IMR-90 (cell line): ENCODE measurements around the gene SERP2. TPM values are rescaled to one million over a fixed set of nuclear protein-coding genes. Genes with fewer than 3 reads are reported as not detected.

Experiments used
- ATAC-seq: fragments of 200-7000 bp; cut with Tn5 transposase; 2 replicates; pipeline ENCODE4 v1.9.1; 2020; ENCODE audit warnings: low read depth, mild to moderate bottlenecking, moderate library complexity
- BruUV-seq: library from RNA; stranded (reverse); fragments of 400-500 nt; replicated peaks from 2 replicates; lab custom pipeline; 2021; lab: Mats Ljungman, UMichigan
- CTCF ChIA-PET: fragments of 300-600 bp; formaldehyde crosslinking; extraction: SDS; loops from one replicate; lab custom pipeline; 2021; ENCODE audit warnings: antibody characterized with exemption; lab: Yijun Ruan, JAX
- POLR2A ChIA-PET: fragments of 300-600 bp; sonication (Branson Sonifier 250); formaldehyde crosslinking; loops from one replicate; lab custom pipeline; 2022; ENCODE audit warnings: antibody characterized with exemption; ENCODE audit not compliant: unreplicated experiment; lab: Charles Lee
- DNase-seq: peaks from one replicate; pipeline ENCODE4 v3.0.0; 2013
- H2AFZ ChIP-seq: replicated peaks from 2 replicates; pipeline ENCODE3; 2013; ENCODE audit warnings: low read length, mild to moderate bottlenecking; ENCODE audit not compliant: poor library complexity
- H2AK5ac ChIP-seq: 2 replicates; pipeline ENCODE4 v1.6.1; 2013; ENCODE audit warnings: low read depth, low read length, inconsistent platforms
- H2AK9ac ChIP-seq: replicated peaks from 2 replicates; pipeline ENCODE3; 2013; ENCODE audit warnings: mild to moderate bottlenecking, low read depth, low read length, moderate library complexity; ENCODE audit not compliant: poor library complexity
- H2BK120ac ChIP-seq: 2 replicates; pipeline ENCODE4 v1.6.1; 2013; ENCODE audit warnings: low read depth, low read length, inconsistent platforms
- H2BK15ac ChIP-seq: 3 replicates; pipeline ENCODE4 v1.6.1; 2013; ENCODE audit warnings: low read depth, low read length, inconsistent platforms
- H2BK20ac ChIP-seq: 2 replicates; pipeline ENCODE4 v1.6.1; 2013; ENCODE audit warnings: low read depth, mild to moderate bottlenecking, inconsistent platforms, low read length, moderate library complexity
- H2BK5ac ChIP-seq: 2 replicates; pipeline ENCODE4 v1.6.1; 2013; ENCODE audit warnings: mild to moderate bottlenecking, low read depth, low read length, inconsistent platforms; ENCODE audit not compliant: poor library complexity, severe bottlenecking
- H3K14ac ChIP-seq: replicated peaks from 2 replicates; pipeline ENCODE4 v1.6.1; 2013; ENCODE audit warnings: low read depth, low read length, inconsistent platforms
- H3K18ac ChIP-seq: 2 replicates; pipeline ENCODE4 v1.6.1; 2013; ENCODE audit warnings: low read depth, low read length, control low read depth
- H3K23ac ChIP-seq: 2 replicates; pipeline ENCODE4 v1.6.1; 2013; ENCODE audit warnings: low read depth, low read length, inconsistent platforms
- H3K27ac ChIP-seq: 2 replicates; pipeline ENCODE4 v1.5.1; 2013; ENCODE audit warnings: mild to moderate bottlenecking, control low read depth, low read length; ENCODE audit not compliant: insufficient read depth
- H3K27me3 ChIP-seq: 2 replicates; pipeline ENCODE4 v1.6.1; 2013; ENCODE audit warnings: low read length; ENCODE audit not compliant: control insufficient read depth, insufficient read depth
- H3K36me3 ChIP-seq: 2 replicates; pipeline ENCODE4 v1.6.1; 2013; ENCODE audit warnings: low read length, mixed read lengths; ENCODE audit not compliant: control insufficient read depth, insufficient read depth
- H3K4ac ChIP-seq: 2 replicates; pipeline ENCODE4 v1.6.1; 2013; ENCODE audit warnings: low read depth, low read length, inconsistent platforms
- H3K4me1 ChIP-seq: 2 replicates; pipeline ENCODE4 v1.6.1; 2013; ENCODE audit warnings: low read length, mixed read lengths; ENCODE audit not compliant: control insufficient read depth, insufficient read depth
- H3K4me2 ChIP-seq: 2 replicates; pipeline ENCODE4 v1.6.1; 2013; ENCODE audit warnings: low read depth, mild to moderate bottlenecking, control low read depth, low read length, moderate library complexity
- H3K4me3 ChIP-seq: 2 replicates; pipeline ENCODE4 v1.5.1; 2013; ENCODE audit warnings: low read depth, mild to moderate bottlenecking, control low read depth, low read length, moderate library complexity; ENCODE audit not compliant: insufficient read depth
- H3K56ac ChIP-seq: 2 replicates; pipeline ENCODE4 v1.6.1; 2013; ENCODE audit warnings: low read length, inconsistent platforms; ENCODE audit not compliant: insufficient read depth; ENCODE audit errors: extremely low read depth
- H3K79me1 ChIP-seq, 2 experiments: 2 replicates each; pipeline ENCODE4 v1.6.1; 2013; ENCODE audit warnings: low read length in 2 of 2, inconsistent platforms in 1 of 2, low read depth in 1 of 2
- H3K9ac ChIP-seq: 2 replicates; pipeline ENCODE4 v1.6.1; 2013; ENCODE audit warnings: low read depth, low read length, control low read depth
- H3K9me1 ChIP-seq: 2 replicates; pipeline ENCODE4 v1.6.1; 2013; ENCODE audit warnings: low read length, inconsistent platforms; ENCODE audit not compliant: insufficient read depth
- H3K9me3 ChIP-seq: 2 replicates; pipeline ENCODE4 v1.6.1; 2013; ENCODE audit warnings: low read length; ENCODE audit not compliant: control insufficient read depth, insufficient read depth
- H4K20me1 ChIP-seq: 2 replicates; pipeline ENCODE4 v1.6.1; 2013; ENCODE audit warnings: low read length, inconsistent platforms; ENCODE audit not compliant: insufficient read depth
- H4K5ac ChIP-seq: 2 replicates; pipeline ENCODE4 v1.6.1; 2013; ENCODE audit warnings: mild to moderate bottlenecking, low read depth, low read length, control low read depth
- H4K8ac ChIP-seq, 2 experiments: 2 replicates each; pipeline ENCODE4 v1.6.1; 2013; ENCODE audit warnings: low read depth in 2 of 2, low read length in 2 of 2, control low read depth in 1 of 2, inconsistent platforms in 1 of 2
- H4K91ac ChIP-seq: 2 replicates; pipeline ENCODE4 v1.6.1; 2013; ENCODE audit warnings: low read depth, low read length, inconsistent platforms; ENCODE audit not compliant: insufficient read depth
- BHLHE40 ChIP-seq: fragments of 150-350 bp; IDR thresholded peaks from 2 replicates; pipeline ENCODE4 v1.6.1; 2016; ENCODE audit warnings: mild to moderate bottlenecking, low read depth, low read length
- CEBPB ChIP-seq: IDR thresholded peaks from 2 replicates; pipeline ENCODE4 v1.6.1; 2012; ENCODE audit warnings: low read depth, low read length, improper control_type of control experiment
- CHD1 ChIP-seq: IDR thresholded peaks from 2 replicates; pipeline ENCODE4 v1.6.1; 2012; ENCODE audit warnings: low read depth, low read length, improper control_type of control experiment
- CTCF ChIP-seq: conservative IDR thresholded peaks from 2 replicates; pipeline ENCODE4 v1.5.1; 2012; ENCODE audit warnings: mild to moderate bottlenecking, low read depth, low read length, improper control_type of control experiment
- ELK1 ChIP-seq: fragments of 150-350 bp; IDR thresholded peaks from 2 replicates; pipeline ENCODE4 v1.6.1; 2016; ENCODE audit warnings: low read depth, mild to moderate bottlenecking, low read length, moderate library complexity, borderline replicate concordance
- FOS ChIP-seq: fragments of 150-350 bp; IDR thresholded peaks from 2 replicates; pipeline ENCODE4 v1.6.1; 2016; ENCODE audit warnings: low read depth, low read length
- MAFK ChIP-seq: IDR thresholded peaks from 2 replicates; pipeline ENCODE4 v1.6.1; 2012; ENCODE audit warnings: low read depth, low read length, improper control_type of control experiment
- MXI1 ChIP-seq: IDR thresholded peaks from 2 replicates; pipeline ENCODE4 v1.6.1; 2012; ENCODE audit warnings: low read depth, mild to moderate bottlenecking, low read length, moderate library complexity, borderline replicate concordance
- NFE2L2 ChIP-seq: fragments of 150-350 bp; IDR thresholded peaks from 2 replicates; pipeline ENCODE4 v1.6.1; 2016; ENCODE audit warnings: low read depth, mild to moderate bottlenecking, low read length
- POLR2A ChIP-seq: IDR thresholded peaks from 2 replicates; pipeline ENCODE4 v1.6.1; 2012; ENCODE audit warnings: mild to moderate bottlenecking, low read depth, low read length
- RAD21 ChIP-seq: IDR thresholded peaks from 2 replicates; pipeline ENCODE4 v1.6.1; 2012; ENCODE audit warnings: low read length, improper control_type of control experiment
- RCOR1 ChIP-seq: IDR thresholded peaks from 2 replicates; pipeline ENCODE4 v1.6.1; 2012; ENCODE audit warnings: mild to moderate bottlenecking, low read length, improper control_type of control experiment; ENCODE audit not compliant: insufficient replicate concordance
- RFX5 ChIP-seq: IDR thresholded peaks from 2 replicates; pipeline ENCODE4 v1.8.0; 2012; ENCODE audit warnings: low read depth, mild to moderate bottlenecking, low read length, moderate library complexity
- SMC3 ChIP-seq: fragments of 150-350 bp; IDR thresholded peaks from 2 replicates; pipeline ENCODE4 v1.6.1; 2016; ENCODE audit warnings: low read depth, mild to moderate bottlenecking, antibody characterized with exemption, low read length, moderate library complexity
- USF2 ChIP-seq: fragments of 150-350 bp; IDR thresholded peaks from 2 replicates; pipeline ENCODE4 v1.6.1; 2017; ENCODE audit warnings: mild to moderate bottlenecking, antibody characterized with exemption, low read length, low read depth
- WGBS, 2 experiments: methylation state at CpG; one replicate each; pipeline versions ENCODE4 v1.1.5 to v1.1.7; 2013; ENCODE audit warnings: missing lambda C conversion rate in 2 of 2; ENCODE audit not compliant: insufficient read length in 1 of 2; ENCODE audit errors: extremely low coverage in 2 of 2; 5-methylcytosine and 5-hydroxymethylcytosine counted together
- dilution Hi-C: fragments of 300-500 bp; cut with HindIII; formaldehyde crosslinking; loops from one replicate; pipeline ENCODE4 v1.14.3; 2018; ENCODE audit warnings: low sequenced_read_pairs; ENCODE audit not compliant: unreplicated experiment
- in situ Hi-C: fragments of 300-500 bp; cut with MboI; formaldehyde crosslinking; loops from 3 replicates; pipeline ENCODE4 v1.14.3; 2019; ENCODE audit warnings: low sequenced_read_pairs, inconsistent platforms, mixed read lengths
- intact Hi-C: fragments of 100-400 bp; cut with micrococcal nuclease; formaldehyde crosslinking; loops from 2 replicates; pipeline ENCODE4 v1.10.0; 2022
- polyA plus RNA-seq, 3 experiments: library from polyadenylated mRNA; depleted of rRNA; stranded (reverse); fragments of >200 nt; gene quantifications; 2 replicates each; pipeline ENCODE4 v1.2.3, GENCODE V29; 2012; ENCODE audit warnings: low replicate concordance in 1 of 3
- total RNA-seq: library from RNA; depleted of rRNA; stranded (reverse); fragments of >200 nt; gene quantifications from 2 replicates; pipeline ENCODE4 v1.2.3, GENCODE V29; 2012

Gene SERP2
- total and polyA plus RNA-seq, 2 of the 4 experiments (the other 2 are of a cell fraction) = 0.54 to 1.4 TPM

GRCh38 chr13:44415815-44416214 lies 42.2 kb downstream of the SERP2 start:
- Histone ChIP-seq H3K4me3 (no peak overlapping the region), H4K8ac (no peak overlapping the region), H2AK9ac (no peak overlapping the region), H3K79me1 (no peaks in the 10 kb centered on the region), H2BK20ac (no peak overlapping the region), H3K9me3 (no peaks in the 10 kb centered on the region; the same call in 1 of the 2 replicates), H4K5ac (no peak overlapping the region), H3K27ac (no peak overlapping the region), H4K91ac (no peak overlapping the region), H3K9ac (no peak overlapping the region), H3K9me1 (no peaks in the 10 kb centered on the region), H3K4ac (no peak overlapping the region), H3K36me3 (no peaks in the 10 kb centered on the region), H2BK120ac (no peak overlapping the region), H3K56ac (no peak overlapping the region), H3K4me1 (peaks cover 7% of the 10 kb centered on the region), H2AK5ac (no peak overlapping the region; the same call in 1 of the 2 replicates), H3K4me2 (no peak overlapping the region), H2BK15ac (no peak overlapping the region), H3K27me3 (no peaks in the 10 kb centered on the region; the same call in 1 of the 2 replicates), H4K20me1 (no peaks in the 10 kb centered on the region), H2AFZ (peak overlapping the region; percentile 59), H2BK5ac (no peak overlapping the region), H3K18ac (no peak overlapping the region), H3K23ac (no peak overlapping the region), H3K14ac (no peak overlapping the region)
- intact Hi-C loops (no loop called here), in situ Hi-C loops (no loop called here), dilution Hi-C loops (no loop called here)
- ChIA-PET CTCF (no interaction called here), POLR2A (no interaction called here)
- no peak for TF ChIP-seq POLR2A
- no peak for TF ChIP-seq ELK1
- TF ChIP-seq CTCF = no peak
- TF ChIP-seq SMC3 = no peak
- no peak for TF ChIP-seq RFX5
- TF ChIP-seq RCOR1 = no peak
- no peak for TF ChIP-seq MXI1
- TF ChIP-seq FOS = no peak
- no peak for TF ChIP-seq CHD1
- TF ChIP-seq CEBPB = no peak
- no peak for TF ChIP-seq NFE2L2
- no peak for TF ChIP-seq MAFK
- TF ChIP-seq USF2 = no peak
- no peak for TF ChIP-seq RAD21
- TF ChIP-seq BHLHE40 = no peak
- no peak for ATAC-seq
- 91% methylated on average over 5 of the region's 15 CpGs; no CpG with 5 or more reads in 1 of the 2 experiments for WGBS, 2 experiments
- DNase-seq = no peak
- BruUV-seq = no TSS peak
